K562 (cell line): Measurements from ENCODE around the gene ATAD3B. TPM values are rescaled to one million over a fixed set of nuclear protein-coding genes. Genes with fewer than 3 reads are reported as not detected.

ENCODE experiments used
- CBX8 ChIP-seq: fragments of 200-600 bp; sonication (generic); IDR thresholded peaks from 2 replicates; pipeline ENCODE4 v1.6.1; 2012; ENCODE audit warnings: borderline replicate concordance, mixed run types, low read depth, mild to moderate bottlenecking, moderate library complexity, mixed read lengths, low read length, control low read depth, inconsistent platforms; ENCODE audit not compliant: poor library complexity, severe bottlenecking; ENCODE audit errors: extremely low read depth
- ETV1 ChIP-seq: fragments of 450-650 bp; conservative IDR thresholded peaks from 2 replicates; pipeline ENCODE4 v1.6.1; 2016; ENCODE audit warnings: missing genetic modification characterization, control low read depth, low read depth, missing compliant biosample characterization
- HEY1 ChIP-seq: fragments of 250-450 bp; sonication (Bioruptor Pico); IDR thresholded peaks from 2 replicates; pipeline ENCODE4 v1.5.0; 2020; ENCODE audit warnings: mild to moderate bottlenecking, moderate library complexity, borderline replicate concordance
- HNRNPUL1 ChIP-seq: fragments of 200-400 bp; formaldehyde crosslinking; IDR thresholded peaks from 2 replicates; pipeline ENCODE4 v1.6.1; 2017; ENCODE audit warnings: low read length
- MED1 ChIP-seq: sonication (generic); formaldehyde crosslinking; IDR thresholded peaks from 2 replicates; pipeline ENCODE4 v1.8.1; 2023; ENCODE audit warnings: missing genetic modification reagents, borderline replicate concordance
- SRSF1 ChIP-seq: fragments of 200-400 bp; formaldehyde crosslinking; IDR thresholded peaks from 2 replicates; pipeline ENCODE4 v1.6.1; 2017; ENCODE audit warnings: mild to moderate bottlenecking, low read depth, low read length, moderate library complexity
- polyA plus RNA-seq, 8 experiments: library from polyadenylated mRNA; depleted of rRNA in 4 of 8; stranded (reverse) in 5 of 8; unstranded in 3 of 8; fragments of >200 nt; fragmentation: Nextera tagmentation in 2 of 8; fragmentation: Illumina TruSeq in 1 of 8; extraction: Ambion mirVana in 2 of 8; extraction: Trizol in 1 of 8; gene quantifications; 2 replicates each; pipeline versions ENCODE4 v1.2.1 to v1.2.3, GENCODE V29; 2011 to 2014; ENCODE audit warnings: inconsistent platforms in 1 of 8, missing spikeins in 1 of 8
- total RNA-seq, 7 experiments: library from RNA; depleted of rRNA in 6 of 7; stranded (reverse); fragments of >200 nt in 6 of 7; fragmentation: Illumina TruSeq in 2 of 7; extraction: Trizol in 2 of 7; gene quantifications; 2 replicates each; pipeline versions ENCODE4 v1.2.1 to v1.2.3, GENCODE V29; 2011 to 2021; ENCODE audit warnings: low replicate concordance in 1 of 7
- TF ChIP-seq, protein P1 (sequence below): fragments of 450-650 bp; IDR thresholded peaks from one replicate; pipeline ENCODE4 v1.6.1; 2018; ENCODE audit warnings: mild to moderate bottlenecking, moderate library complexity; ENCODE audit not compliant: partially characterized antibody
- TF ChIP-seq, protein P2 (sequence below): fragments of 200-600 bp; sonication (generic); IDR thresholded peaks from one replicate; pipeline ENCODE4 v1.6.1; 2012; ENCODE audit warnings: mild to moderate bottlenecking, low read depth, low read length, inconsistent platforms

The ATAD3B gene
- total and polyA plus RNA-seq, 9 of the 15 experiments (the other 6 are each of a cell fraction or from before 2014, with no cell fraction given): 0.07 to 113 (median 27.7) TPM

DNA sequence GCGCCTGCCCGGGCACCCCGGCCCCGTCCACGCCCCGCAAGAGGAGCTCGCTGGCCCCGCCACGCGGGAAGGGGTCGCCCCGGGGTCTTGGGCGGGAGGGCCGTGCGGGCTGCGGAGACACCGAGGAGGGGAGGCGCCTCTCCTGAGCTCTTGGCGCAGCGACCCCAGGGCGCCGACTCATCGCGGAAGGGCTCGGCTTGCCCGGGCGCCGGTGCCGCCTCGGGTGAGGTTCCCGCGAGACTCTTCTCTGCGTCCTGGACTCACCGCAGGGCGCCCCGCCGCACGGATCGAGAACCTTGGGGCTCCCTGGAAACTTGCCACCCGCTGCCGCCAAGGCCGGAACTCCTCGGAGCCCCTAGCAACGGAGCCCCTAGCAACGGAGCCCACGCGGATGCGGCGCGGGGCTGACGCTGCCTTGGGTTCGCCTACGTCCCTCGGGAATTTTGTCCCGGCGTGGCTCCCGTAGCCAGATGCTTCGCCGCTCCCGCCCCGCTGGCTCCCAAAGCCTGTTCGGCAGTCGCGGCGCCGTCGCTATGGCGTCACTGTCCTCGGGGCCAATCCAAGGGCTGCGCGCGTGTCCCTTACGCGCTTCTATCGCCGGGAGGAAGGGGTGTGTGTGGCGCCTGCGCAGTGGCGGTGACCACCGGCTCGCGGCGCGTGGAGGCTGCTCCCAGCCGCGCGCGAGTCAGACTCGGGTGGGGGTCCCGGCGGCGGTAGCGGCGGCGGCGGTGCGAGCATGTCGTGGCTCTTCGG, 40.1 kb downstream of the ATAD3B start, which contains the start of gene ATAD3A (continued):
- TF ChIP-seq SRSF1: no peak
- TF ChIP-seq, protein P1, sequence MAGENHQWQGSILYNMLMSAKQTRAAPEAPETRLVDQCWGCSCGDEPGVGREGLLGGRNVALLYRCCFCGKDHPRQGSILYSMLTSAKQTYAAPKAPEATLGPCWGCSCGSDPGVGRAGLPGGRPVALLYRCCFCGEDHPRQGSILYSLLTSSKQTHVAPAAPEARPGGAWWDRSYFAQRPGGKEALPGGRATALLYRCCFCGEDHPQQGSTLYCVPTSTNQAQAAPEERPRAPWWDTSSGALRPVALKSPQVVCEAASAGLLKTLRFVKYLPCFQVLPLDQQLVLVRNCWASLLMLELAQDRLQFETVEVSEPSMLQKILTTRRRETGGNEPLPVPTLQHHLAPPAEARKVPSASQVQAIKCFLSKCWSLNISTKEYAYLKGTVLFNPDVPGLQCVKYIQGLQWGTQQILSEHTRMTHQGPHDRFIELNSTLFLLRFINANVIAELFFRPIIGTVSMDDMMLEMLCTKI: no peak
- no peak for TF ChIP-seq CBX8
- TF ChIP-seq, protein P2, sequence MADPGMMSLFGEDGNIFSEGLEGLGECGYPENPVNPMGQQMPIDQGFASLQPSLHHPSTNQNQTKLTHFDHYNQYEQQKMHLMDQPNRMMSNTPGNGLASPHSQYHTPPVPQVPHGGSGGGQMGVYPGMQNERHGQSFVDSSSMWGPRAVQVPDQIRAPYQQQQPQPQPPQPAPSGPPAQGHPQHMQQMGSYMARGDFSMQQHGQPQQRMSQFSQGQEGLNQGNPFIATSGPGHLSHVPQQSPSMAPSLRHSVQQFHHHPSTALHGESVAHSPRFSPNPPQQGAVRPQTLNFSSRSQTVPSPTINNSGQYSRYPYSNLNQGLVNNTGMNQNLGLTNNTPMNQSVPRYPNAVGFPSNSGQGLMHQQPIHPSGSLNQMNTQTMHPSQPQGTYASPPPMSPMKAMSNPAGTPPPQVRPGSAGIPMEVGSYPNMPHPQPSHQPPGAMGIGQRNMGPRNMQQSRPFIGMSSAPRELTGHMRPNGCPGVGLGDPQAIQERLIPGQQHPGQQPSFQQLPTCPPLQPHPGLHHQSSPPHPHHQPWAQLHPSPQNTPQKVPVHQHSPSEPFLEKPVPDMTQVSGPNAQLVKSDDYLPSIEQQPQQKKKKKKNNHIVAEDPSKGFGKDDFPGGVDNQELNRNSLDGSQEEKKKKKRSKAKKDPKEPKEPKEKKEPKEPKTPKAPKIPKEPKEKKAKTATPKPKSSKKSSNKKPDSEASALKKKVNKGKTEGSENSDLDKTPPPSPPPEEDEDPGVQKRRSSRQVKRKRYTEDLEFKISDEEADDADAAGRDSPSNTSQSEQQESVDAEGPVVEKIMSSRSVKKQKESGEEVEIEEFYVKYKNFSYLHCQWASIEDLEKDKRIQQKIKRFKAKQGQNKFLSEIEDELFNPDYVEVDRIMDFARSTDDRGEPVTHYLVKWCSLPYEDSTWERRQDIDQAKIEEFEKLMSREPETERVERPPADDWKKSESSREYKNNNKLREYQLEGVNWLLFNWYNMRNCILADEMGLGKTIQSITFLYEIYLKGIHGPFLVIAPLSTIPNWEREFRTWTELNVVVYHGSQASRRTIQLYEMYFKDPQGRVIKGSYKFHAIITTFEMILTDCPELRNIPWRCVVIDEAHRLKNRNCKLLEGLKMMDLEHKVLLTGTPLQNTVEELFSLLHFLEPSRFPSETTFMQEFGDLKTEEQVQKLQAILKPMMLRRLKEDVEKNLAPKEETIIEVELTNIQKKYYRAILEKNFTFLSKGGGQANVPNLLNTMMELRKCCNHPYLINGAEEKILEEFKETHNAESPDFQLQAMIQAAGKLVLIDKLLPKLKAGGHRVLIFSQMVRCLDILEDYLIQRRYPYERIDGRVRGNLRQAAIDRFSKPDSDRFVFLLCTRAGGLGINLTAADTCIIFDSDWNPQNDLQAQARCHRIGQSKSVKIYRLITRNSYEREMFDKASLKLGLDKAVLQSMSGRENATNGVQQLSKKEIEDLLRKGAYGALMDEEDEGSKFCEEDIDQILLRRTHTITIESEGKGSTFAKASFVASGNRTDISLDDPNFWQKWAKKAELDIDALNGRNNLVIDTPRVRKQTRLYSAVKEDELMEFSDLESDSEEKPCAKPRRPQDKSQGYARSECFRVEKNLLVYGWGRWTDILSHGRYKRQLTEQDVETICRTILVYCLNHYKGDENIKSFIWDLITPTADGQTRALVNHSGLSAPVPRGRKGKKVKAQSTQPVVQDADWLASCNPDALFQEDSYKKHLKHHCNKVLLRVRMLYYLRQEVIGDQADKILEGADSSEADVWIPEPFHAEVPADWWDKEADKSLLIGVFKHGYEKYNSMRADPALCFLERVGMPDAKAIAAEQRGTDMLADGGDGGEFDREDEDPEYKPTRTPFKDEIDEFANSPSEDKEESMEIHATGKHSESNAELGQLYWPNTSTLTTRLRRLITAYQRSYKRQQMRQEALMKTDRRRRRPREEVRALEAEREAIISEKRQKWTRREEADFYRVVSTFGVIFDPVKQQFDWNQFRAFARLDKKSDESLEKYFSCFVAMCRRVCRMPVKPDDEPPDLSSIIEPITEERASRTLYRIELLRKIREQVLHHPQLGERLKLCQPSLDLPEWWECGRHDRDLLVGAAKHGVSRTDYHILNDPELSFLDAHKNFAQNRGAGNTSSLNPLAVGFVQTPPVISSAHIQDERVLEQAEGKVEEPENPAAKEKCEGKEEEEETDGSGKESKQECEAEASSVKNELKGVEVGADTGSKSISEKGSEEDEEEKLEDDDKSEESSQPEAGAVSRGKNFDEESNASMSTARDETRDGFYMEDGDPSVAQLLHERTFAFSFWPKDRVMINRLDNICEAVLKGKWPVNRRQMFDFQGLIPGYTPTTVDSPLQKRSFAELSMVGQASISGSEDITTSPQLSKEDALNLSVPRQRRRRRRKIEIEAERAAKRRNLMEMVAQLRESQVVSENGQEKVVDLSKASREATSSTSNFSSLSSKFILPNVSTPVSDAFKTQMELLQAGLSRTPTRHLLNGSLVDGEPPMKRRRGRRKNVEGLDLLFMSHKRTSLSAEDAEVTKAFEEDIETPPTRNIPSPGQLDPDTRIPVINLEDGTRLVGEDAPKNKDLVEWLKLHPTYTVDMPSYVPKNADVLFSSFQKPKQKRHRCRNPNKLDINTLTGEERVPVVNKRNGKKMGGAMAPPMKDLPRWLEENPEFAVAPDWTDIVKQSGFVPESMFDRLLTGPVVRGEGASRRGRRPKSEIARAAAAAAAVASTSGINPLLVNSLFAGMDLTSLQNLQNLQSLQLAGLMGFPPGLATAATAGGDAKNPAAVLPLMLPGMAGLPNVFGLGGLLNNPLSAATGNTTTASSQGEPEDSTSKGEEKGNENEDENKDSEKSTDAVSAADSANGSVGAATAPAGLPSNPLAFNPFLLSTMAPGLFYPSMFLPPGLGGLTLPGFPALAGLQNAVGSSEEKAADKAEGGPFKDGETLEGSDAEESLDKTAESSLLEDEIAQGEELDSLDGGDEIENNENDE: no peak
- peak; percentile 37; the same call in 1 of the 2 replicates for TF ChIP-seq ETV1
- TF ChIP-seq MED1: no peak
- no peak for TF ChIP-seq HEY1
- no peak for TF ChIP-seq HNRNPUL1
